A549 (cell line): ENCODE data around the gene PCDH9.

Experiments
- CHD2 ChIP-seq: fragments of 150-350 bp; IDR thresholded peaks from 2 replicates; pipeline ENCODE4 v1.6.1; 2014; ENCODE audit warnings: low read length; ENCODE audit not compliant: partially characterized antibody
- MAFK ChIP-seq: fragments of 450-650 bp; IDR thresholded peaks from 2 replicates; pipeline ENCODE4 v1.6.1; 2014; ENCODE audit not compliant: partially characterized antibody
- MYC ChIP-seq: IDR thresholded peaks from 2 replicates; pipeline ENCODE4 v1.6.1; 2012; ENCODE audit warnings: mild to moderate bottlenecking, inconsistent platforms, low read length, improper control_type of control experiment, borderline replicate concordance
- POLR2A ChIP-seq: IDR thresholded peaks from 2 replicates; pipeline ENCODE4 v1.6.1; 2012; ENCODE audit warnings: mild to moderate bottlenecking, low read length
- RAD21 ChIP-seq, 2 experiments: fragments of >200 bp in 1 of 2; sonication (Bioruptor Twin) in 1 of 2; formaldehyde crosslinking in 1 of 2; IDR thresholded peaks in 1 of 2; conservative IDR thresholded peaks in 1 of 2; 2 replicates in 1 of 2; 3 replicates in 1 of 2; pipeline ENCODE4 v1.6.1; 2012 to 2018; ENCODE audit warnings: inconsistent platforms in 1 of 2
- RNF2 ChIP-seq: fragments of 200-600 bp; sonication (generic); IDR thresholded peaks from 2 replicates; pipeline ENCODE4 v1.6.1; 2016; ENCODE audit warnings: low read depth, mild to moderate bottlenecking, antibody characterized with exemption, moderate library complexity, borderline replicate concordance
- TF ChIP-seq, protein P1 (sequence below): fragments of >200 bp; sonication (Bioruptor Twin); formaldehyde crosslinking; IDR thresholded peaks from 3 replicates; pipeline ENCODE4 v1.5.1; 2016
- TF ChIP-seq, protein P2 (sequence below): fragments of 200-600 bp; sonication (generic); IDR thresholded peaks from 2 replicates; pipeline ENCODE4 v1.6.1; 2016; ENCODE audit warnings: antibody characterized with exemption, mild to moderate bottlenecking, moderate library complexity

GRCh38 chr13:66716538-66716937 is 513.6 kb downstream of the PCDH9 start:
- TF ChIP-seq, protein P1, sequence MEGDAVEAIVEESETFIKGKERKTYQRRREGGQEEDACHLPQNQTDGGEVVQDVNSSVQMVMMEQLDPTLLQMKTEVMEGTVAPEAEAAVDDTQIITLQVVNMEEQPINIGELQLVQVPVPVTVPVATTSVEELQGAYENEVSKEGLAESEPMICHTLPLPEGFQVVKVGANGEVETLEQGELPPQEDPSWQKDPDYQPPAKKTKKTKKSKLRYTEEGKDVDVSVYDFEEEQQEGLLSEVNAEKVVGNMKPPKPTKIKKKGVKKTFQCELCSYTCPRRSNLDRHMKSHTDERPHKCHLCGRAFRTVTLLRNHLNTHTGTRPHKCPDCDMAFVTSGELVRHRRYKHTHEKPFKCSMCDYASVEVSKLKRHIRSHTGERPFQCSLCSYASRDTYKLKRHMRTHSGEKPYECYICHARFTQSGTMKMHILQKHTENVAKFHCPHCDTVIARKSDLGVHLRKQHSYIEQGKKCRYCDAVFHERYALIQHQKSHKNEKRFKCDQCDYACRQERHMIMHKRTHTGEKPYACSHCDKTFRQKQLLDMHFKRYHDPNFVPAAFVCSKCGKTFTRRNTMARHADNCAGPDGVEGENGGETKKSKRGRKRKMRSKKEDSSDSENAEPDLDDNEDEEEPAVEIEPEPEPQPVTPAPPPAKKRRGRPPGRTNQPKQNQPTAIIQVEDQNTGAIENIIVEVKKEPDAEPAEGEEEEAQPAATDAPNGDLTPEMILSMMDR = no peak
- TF ChIP-seq, protein P2, sequence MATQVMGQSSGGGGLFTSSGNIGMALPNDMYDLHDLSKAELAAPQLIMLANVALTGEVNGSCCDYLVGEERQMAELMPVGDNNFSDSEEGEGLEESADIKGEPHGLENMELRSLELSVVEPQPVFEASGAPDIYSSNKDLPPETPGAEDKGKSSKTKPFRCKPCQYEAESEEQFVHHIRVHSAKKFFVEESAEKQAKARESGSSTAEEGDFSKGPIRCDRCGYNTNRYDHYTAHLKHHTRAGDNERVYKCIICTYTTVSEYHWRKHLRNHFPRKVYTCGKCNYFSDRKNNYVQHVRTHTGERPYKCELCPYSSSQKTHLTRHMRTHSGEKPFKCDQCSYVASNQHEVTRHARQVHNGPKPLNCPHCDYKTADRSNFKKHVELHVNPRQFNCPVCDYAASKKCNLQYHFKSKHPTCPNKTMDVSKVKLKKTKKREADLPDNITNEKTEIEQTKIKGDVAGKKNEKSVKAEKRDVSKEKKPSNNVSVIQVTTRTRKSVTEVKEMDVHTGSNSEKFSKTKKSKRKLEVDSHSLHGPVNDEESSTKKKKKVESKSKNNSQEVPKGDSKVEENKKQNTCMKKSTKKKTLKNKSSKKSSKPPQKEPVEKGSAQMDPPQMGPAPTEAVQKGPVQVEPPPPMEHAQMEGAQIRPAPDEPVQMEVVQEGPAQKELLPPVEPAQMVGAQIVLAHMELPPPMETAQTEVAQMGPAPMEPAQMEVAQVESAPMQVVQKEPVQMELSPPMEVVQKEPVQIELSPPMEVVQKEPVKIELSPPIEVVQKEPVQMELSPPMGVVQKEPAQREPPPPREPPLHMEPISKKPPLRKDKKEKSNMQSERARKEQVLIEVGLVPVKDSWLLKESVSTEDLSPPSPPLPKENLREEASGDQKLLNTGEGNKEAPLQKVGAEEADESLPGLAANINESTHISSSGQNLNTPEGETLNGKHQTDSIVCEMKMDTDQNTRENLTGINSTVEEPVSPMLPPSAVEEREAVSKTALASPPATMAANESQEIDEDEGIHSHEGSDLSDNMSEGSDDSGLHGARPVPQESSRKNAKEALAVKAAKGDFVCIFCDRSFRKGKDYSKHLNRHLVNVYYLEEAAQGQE = no peak
- no peak for TF ChIP-seq MYC
- no peak for TF ChIP-seq CHD2
- no peak for TF ChIP-seq RNF2
- TF ChIP-seq POLR2A = no peak
- TF ChIP-seq MAFK = no peak
- no peak for TF ChIP-seq RAD21 (conservative IDR thresholded peaks at IDR 0.05 in 1 of 2, IDR thresholded peaks at IDR 0.05 in 1 of 2)
